MCF 10A (cell line): ENCODE results near the gene OPN1SW. TPM values are rescaled to one million over a fixed set of nuclear protein-coding genes. Genes with fewer than 3 reads are reported as not detected.

ENCODE experiments used
- BruUV-seq: library from RNA; stranded (reverse); fragments of 400-500 nt; replicated peaks from 2 replicates; lab custom pipeline; 2021; lab: Mats Ljungman, UMichigan
- CTCF ChIA-PET: fragments of 300-600 bp; sonication (Branson Sonifier 250); formaldehyde crosslinking; extraction: SDS; loops from one replicate; lab custom pipeline; 2021; ENCODE audit warnings: antibody characterized with exemption, inconsistent platforms; lab: Yijun Ruan, JAX
- POLR2A ChIA-PET: fragments of 300-600, 350-650 bp; sonication (Branson Sonifier 250); formaldehyde crosslinking; extraction: SDS; loops from one replicate; lab custom pipeline; 2020; ENCODE audit warnings: antibody characterized with exemption, inconsistent platforms; lab: Yijun Ruan, JAX
- DNase-seq: peaks from one replicate; pipeline ENCODE4 v3.0.0-alpha.2; 2018; ENCODE audit not compliant: unreplicated experiment
- H3K27ac Mint-ChIP-seq: one replicate; pipeline ENCODE4 v1.8.0; 2022; ENCODE audit warnings: mild to moderate bottlenecking, low read depth, mixed read lengths; ENCODE audit not compliant: unreplicated experiment
- H3K27me3 Mint-ChIP-seq: one replicate; pipeline ENCODE4 v1.8.0; 2022; ENCODE audit warnings: mixed read lengths; ENCODE audit not compliant: insufficient read depth, unreplicated experiment
- H3K36me3 Mint-ChIP-seq: one replicate; pipeline ENCODE4 v1.8.0; 2022; ENCODE audit warnings: mild to moderate bottlenecking, moderate library complexity, mixed read lengths; ENCODE audit not compliant: insufficient read depth, unreplicated experiment
- H3K4me1 Mint-ChIP-seq: one replicate; pipeline ENCODE4 v1.8.0; 2022; ENCODE audit warnings: mixed read lengths; ENCODE audit not compliant: insufficient read depth, unreplicated experiment
- H3K4me3 Mint-ChIP-seq: one replicate; pipeline ENCODE4 v1.8.0; 2022; ENCODE audit warnings: mild to moderate bottlenecking, moderate library complexity, mixed read lengths; ENCODE audit not compliant: unreplicated experiment
- H3K9me3 Mint-ChIP-seq: one replicate; pipeline ENCODE4 v1.8.0; 2022; ENCODE audit warnings: mixed read lengths; ENCODE audit not compliant: unreplicated experiment
- CTCF ChIP-seq: fragments of 200-600 bp; IDR thresholded peaks from one replicate; pipeline ENCODE4 v1.8.0; 2022; ENCODE audit warnings: antibody characterized with exemption, mild to moderate bottlenecking; ENCODE audit not compliant: unreplicated experiment
- intact Hi-C: fragments of 100-400 bp; cut with micrococcal nuclease; formaldehyde crosslinking; loops from 2 replicates; pipeline ENCODE4 v1.14.1; 2022
- total RNA-seq: library from RNA; stranded (reverse); gene quantifications from 2 replicates; pipeline ENCODE4 v1.2.3, GENCODE V29; 2022

Gene OPN1SW
- total RNA-seq, 1 experiment from 2014 or later, result not detected

GRCh38 chr7:128774921-128775320, 673 bp downstream of the OPN1SW start:
- Mint-ChIP-seq H3K9me3 (peaks cover 11% of the 10 kb centered on the region), H3K4me1 (no peaks in the 10 kb centered on the region), H3K36me3 (peaks cover 48% of the 10 kb centered on the region), H3K27me3 (no peaks in the 10 kb centered on the region), H3K4me3 (no peak overlapping the region), H3K27ac (no peak overlapping the region)
- no peak for TF ChIP-seq CTCF
- ChIA-PET CTCF (no interaction called here), POLR2A (interaction anchor here (0.6 kb wide), 1 partner anchor 88 kb away, joined by 5 read pairs; the partner anchor contains the start of gene ATP6V1F)
- intact Hi-C loops, result no loop called here
- BruUV-seq, result no TSS peak
- DNase-seq, result no peak

GRCh38 chr7:128774029-128774689, 1.4 kb downstream of the OPN1SW start:
- Mint-ChIP-seq H3K9me3 (peaks cover 11% of the 10 kb centered on the region), H3K4me3 (no peak overlapping the region), H3K36me3 (peaks cover 56% of the 10 kb centered on the region), H3K27me3 (no peaks in the 10 kb centered on the region), H3K27ac (no peak overlapping the region), H3K4me1 (no peaks in the 10 kb centered on the region)
- no peak for TF ChIP-seq CTCF
- ChIA-PET CTCF (interaction anchor here (0.7 kb wide), 1 partner anchor 40 kb away, joined by 4 read pairs; no protein-coding TSS in a partner anchor), POLR2A (interaction anchor here (0.6 to 1.5 kb wide), 2 partner anchors 89 kb away, joined by 4 to 5 read pairs; partner anchors contain the start of gene ATP6V1F)
- intact Hi-C loops, result no loop called here
- DNase-seq, result no peak
- BruUV-seq, result no TSS peak

- H3K27ac Mint-ChIP-seq, result no peak overlapping the region
- H3K4me1 Mint-ChIP-seq, result no peaks in the 10 kb centered on the region
- POLR2A ChIA-PET, result interaction anchor here (1.5 kb wide), 1 partner anchor 89 kb away, joined by 4 read pairs; the partner anchor contains the start of gene ATP6V1F
Measured at GRCh38 chr7:128773604-128774003, 2.0 kb downstream of the OPN1SW start.

More at GRCh38 chr7:128773604-128774003, 2.0 kb downstream of the OPN1SW start:
- no peak overlapping the region for H3K4me3 Mint-ChIP-seq
- no peak for TF ChIP-seq CTCF
- CTCF ChIA-PET, result interaction anchor here (0.7 kb wide), 1 partner anchor 39 kb away, joined by 4 read pairs; no protein-coding TSS in a partner anchor
- DNase-seq, result no peak
- BruUV-seq, result no TSS peak
- H3K36me3 Mint-ChIP-seq, result peaks cover 58% of the 10 kb centered on the region
- intact Hi-C loops, result no loop called here
- peaks cover 11% of the 10 kb centered on the region for H3K9me3 Mint-ChIP-seq
- H3K27me3 Mint-ChIP-seq, result no peaks in the 10 kb centered on the region
